HL-60/S4 treated with retinoic acid at 250 ng/mL for 4 days and 3 days (cell line): ENCODE measurements around the gene MCTP1.
"Not testable (repeated sequence)": the region's sequence is repeated elsewhere in the genome, so short reads cannot be mapped to it uniquely, and the experiment has no call there.

Source experiments
- in situ Hi-C: fragments of 300-500 bp; cut with MboI; formaldehyde crosslinking; loops from 2 replicates; pipeline ENCODE4 v1.7.0; 2022; ENCODE audit warnings: low sequenced_read_pairs

Gene MCTP1

GRCh38 chr5:94833851-94834250 is 451.0 kb downstream of the MCTP1 start:
- in situ Hi-C loops: no loop called here

GRCh38 chr5:94832685-94833084 is 452.2 kb downstream of the MCTP1 start:
- in situ Hi-C loops: no loop called here

DNA sequence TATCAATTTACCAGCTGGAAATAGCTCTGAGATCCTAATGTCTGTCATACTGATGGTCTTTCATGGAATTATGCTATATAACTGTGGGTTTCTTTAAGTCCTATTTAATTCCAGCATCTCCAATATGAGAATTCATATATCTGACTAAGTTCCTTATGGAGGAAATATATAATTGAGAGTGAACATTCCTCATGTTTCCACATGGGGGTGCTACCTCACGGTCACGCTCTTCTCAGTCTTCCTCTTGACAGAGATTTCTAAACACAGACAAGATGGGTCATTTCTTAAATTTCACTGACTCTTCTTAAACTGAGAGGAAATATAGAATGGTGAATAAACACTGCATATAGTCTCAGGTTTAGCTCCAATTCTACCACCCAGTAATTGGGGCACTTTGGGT is 454.4 kb downstream of the MCTP1 start:
- in situ Hi-C loops: no loop called here

DNA sequence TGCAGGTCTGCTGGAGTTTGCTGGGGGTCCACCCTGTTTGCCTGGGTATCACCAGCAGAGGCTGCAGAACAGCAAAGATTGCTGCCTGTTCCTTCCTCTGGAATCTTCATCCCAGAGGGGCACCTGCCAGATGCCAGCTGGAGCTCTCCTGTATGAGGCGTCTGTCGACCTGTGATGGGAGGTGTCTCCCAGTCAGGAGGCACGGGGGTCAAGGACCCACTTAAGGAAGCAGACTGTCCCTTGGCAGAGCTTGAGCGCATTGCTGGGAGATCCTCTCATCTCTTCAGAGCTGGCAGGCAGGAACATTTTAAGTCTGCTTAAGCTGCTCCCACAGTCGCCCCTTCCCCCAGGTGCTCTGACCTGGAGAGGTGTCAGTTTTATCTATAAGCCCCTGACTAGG is 456.7 kb downstream of the MCTP1 start:
- in situ Hi-C loops: not testable (repeated sequence)

- in situ Hi-C loops: no loop called here
Measured at GRCh38 chr5:94820488-94820887, 464.4 kb downstream of the MCTP1 start.

DNA sequence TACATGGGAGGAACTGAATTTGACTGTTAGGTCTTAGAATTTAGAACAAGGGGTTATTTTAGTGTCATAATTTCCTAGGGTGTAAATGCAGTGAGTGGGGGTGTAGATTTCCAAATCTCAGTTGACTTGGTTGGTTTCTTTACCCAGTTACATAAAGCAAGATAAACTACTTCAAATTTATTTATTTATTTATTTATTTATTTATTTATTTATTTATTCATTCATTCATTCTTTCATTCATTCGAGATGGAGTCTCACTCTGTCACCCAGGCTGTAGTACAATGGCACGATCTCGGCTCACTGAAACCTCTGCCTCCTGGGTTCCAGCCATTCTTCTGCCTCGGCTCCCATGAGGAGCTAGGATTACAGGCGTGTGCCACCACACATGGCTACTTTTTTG is 466.0 kb downstream of the MCTP1 start:
- in situ Hi-C loops: no loop called here

DNA sequence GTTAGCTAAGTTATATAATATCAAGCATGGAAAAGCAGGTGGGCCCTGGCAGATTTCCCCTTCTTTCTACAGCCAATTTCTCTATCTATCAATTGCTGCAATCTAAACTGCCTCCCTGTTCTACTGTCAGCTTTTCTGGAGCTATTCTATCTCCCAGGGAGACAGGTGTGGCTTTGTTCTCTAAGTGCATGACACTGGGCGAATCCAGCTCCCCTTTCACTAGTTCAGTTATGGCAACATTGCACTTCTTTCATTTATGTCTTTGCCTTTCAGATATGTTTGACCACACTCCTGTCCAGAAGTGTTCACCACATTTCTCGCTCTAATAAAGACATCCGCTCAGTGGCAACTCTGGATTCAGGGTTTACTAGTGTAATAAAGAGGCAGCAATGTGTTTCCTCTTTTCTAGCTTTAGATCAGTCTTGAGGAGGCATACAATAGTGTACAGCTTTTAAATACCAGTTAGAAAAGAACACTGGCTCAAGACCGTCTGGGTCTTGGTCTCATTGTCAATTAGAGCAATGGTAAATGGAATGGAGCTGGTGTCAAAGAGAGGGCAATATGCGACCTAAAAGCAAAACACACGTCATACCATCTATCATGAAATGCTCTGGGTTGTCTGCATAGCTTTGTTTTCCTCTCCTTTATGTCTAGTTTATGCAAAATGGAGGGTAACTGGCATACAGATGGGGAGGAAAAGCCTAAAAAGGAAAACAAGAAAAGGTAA is 469.4 kb downstream of the MCTP1 start:
- in situ Hi-C loops: no loop called here

DNA sequence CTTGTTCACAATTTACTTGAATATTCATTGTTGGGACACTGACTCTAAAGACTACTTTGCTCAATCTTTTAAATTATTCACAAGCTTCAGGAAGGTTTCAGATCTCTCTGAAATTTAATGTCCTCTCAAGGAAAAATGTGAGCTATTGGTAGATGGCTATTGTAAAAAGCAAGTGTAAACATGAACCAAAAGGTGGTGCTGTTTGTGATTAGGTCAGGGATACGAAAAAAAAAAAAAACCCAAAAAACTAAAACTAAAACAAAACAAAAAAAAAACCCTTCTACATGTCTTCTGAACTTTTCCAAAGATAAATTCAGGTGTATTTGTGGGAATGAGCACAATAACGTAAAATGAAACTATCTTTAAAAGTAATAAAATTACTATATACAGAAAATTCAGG is 472.7 kb downstream of the MCTP1 start:
- in situ Hi-C loops: no loop called here

GRCh38 chr5:94811331-94811730 is 473.6 kb downstream of the MCTP1 start:
- in situ Hi-C loops: no loop called here

DNA sequence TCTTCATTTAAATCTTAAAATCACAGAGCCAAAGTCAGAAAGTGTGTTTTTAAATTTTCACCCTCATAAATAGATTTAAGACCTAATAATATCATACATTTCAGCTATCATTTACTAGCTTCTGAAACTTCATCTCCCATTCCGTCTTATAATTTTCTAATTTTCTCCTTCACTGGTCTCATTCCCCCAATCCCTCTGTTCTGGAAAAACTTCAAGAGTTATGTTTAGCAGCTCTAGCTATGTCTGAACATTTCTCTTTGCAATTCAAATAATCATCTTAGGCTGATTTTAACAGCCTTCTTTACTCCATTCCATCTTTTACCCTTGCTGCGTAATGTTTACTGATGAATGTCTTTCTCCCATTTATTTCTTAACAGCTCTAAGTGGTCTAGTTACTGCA is 474.0 kb downstream of the MCTP1 start:
- in situ Hi-C loops: no loop called here

- in situ Hi-C loops: no loop called here
Measured at GRCh38 chr5:94810281-94810680, 474.6 kb downstream of the MCTP1 start.

GRCh38 chr5:94808497-94808896 is 476.4 kb downstream of the MCTP1 start:
- in situ Hi-C loops: no loop called here

DNA sequence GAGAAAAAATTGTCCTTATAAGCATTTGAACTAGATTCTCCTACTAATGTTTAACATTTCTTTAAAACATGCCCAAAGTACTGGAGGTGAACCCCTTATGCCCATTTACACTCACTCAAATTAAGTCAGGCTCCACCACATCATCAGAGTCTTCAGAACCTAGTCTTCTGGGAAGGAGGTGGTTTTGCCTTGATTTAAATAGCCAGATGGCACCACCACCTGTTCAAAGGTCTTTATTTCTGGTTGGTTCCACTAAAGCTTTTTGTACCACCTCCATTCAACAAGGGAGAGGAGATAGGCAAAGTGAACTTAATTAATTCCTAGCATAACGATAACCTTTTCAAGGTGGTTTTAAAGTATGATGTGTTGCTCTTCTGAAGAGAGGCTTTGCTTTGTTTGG is 476.9 kb downstream of the MCTP1 start:
- in situ Hi-C loops: no loop called here

- in situ Hi-C loops: no loop called here
Measured at GRCh38 chr5:94802450-94802849, 482.4 kb downstream of the MCTP1 start.

- in situ Hi-C loops: no loop called here
Measured at GRCh38 chr5:94796586-94796985, 488.3 kb downstream of the MCTP1 start.

DNA sequence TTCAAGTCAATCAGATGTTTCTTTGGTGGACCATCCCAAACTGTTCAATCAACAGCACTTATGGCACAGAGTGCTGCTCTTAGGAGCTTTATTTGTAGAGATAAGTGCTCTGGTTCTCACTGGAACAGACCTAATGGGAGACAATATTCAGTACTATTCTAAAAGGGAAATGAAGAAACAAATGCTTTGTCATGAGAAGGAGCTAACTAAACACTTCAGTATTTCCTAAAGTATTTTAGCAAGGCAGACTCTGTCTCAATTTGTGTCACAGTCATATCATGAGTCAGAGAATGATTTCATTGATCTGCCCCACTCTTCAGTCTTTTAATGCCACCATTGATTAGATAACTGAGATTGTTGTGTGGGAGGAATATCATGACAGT is 491.1 kb downstream of the MCTP1 start:
- in situ Hi-C loops: no loop called here

- in situ Hi-C loops: no loop called here
Measured at GRCh38 chr5:94793113-94793815, 491.6 kb downstream of the MCTP1 start.

DNA sequence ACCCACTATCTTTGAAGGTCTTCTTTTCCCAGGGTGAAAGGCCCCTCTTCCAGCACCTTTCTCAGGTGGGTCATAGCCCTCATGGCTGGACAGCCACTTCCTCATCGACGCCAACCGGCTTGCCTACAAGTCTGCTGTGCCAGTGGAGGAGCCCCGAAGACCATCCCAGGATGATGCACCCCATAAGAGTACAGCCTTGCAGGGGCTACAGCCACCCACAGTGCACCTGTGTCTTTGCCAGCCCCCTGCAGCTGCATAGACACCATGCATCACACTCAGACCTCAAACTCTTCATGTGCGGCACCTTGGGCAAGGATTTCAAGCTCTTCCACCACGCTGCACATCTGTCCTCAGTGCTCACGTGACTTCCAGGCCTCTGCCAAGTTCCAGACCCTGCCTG is 493.1 kb downstream of the MCTP1 start:
- in situ Hi-C loops: no loop called here

DNA sequence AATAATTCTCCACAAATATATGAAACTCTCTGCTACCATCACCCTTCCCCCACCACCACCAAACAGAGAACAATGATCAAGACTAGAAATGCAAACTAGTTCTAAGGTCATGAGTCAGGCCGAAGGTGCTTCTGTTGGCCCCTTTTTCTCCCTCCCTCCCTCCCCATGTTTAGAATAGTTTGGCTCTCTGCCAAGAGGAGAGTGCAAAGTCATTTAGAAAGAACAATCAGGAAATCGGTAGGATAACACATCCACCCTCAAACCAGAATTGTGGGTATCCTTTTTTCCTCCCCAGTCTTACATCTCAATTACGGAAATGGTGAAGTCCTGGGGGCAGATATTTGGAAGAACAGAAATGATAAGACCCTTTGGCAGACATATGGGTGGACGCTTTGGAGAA is 496.4 kb downstream of the MCTP1 start:
- in situ Hi-C loops: no loop called here

DNA sequence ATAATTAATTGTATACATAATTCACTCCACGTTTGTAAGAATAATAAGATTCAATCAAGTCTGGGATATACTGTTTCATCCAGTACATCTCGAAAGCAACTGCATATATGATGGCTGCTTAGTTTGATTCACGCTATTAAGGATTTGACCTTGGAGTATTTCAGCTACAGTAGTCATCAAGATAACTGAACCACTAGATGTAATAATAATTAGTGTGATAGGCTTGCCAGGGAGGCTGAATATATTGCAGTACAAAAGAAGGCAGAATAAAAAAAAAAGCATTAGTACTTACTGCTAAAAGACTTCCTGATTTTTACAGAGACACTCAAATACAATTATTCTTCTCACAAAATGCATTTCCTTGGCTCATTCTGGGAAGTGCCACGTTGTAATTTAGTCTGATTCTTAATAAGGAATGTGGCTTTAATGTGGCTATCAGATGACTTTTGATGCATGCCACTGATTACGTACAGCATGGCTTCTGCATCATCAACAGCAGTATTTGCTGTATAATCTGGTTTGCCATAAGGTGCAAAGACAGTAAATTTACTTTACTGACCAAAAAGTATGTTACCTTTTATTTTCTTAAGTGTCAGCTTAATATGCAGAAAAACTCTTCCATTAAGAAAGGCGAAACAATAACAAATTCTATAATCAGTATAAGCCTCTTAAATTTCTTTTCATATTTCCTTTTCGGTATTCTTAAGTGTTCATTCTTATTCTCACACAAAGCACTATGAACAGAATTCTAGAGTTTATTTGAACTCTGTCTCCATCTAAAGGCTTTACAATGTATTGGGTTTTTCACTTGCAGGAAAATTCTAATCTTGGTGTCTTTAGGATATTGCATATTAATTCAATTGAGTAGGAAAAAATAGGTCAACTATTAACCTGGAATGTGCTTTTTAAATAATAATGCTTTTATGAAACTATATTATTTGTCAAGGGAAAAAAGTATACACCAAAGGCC is 500.1 kb downstream of the MCTP1 start:
- in situ Hi-C loops: no loop called here

GRCh38 chr5:94782383-94782782 is 502.5 kb downstream of the MCTP1 start:
- in situ Hi-C loops: no loop called here

GRCh38 chr5:94779684-94780083 is 505.2 kb downstream of the MCTP1 start:
- in situ Hi-C loops: no loop called here
